ENCODE data around the gene MCEMP1. TPM values are rescaled to one million over a fixed set of nuclear protein-coding genes. Genes with fewer than 3 reads are reported as not detected.

Gene MCEMP1
- total and polyA plus RNA-seq, 2 of the 13 experiments (the other 11 are each of a cell fraction or from before 2014, with no cell fraction given): not detected

DNA sequence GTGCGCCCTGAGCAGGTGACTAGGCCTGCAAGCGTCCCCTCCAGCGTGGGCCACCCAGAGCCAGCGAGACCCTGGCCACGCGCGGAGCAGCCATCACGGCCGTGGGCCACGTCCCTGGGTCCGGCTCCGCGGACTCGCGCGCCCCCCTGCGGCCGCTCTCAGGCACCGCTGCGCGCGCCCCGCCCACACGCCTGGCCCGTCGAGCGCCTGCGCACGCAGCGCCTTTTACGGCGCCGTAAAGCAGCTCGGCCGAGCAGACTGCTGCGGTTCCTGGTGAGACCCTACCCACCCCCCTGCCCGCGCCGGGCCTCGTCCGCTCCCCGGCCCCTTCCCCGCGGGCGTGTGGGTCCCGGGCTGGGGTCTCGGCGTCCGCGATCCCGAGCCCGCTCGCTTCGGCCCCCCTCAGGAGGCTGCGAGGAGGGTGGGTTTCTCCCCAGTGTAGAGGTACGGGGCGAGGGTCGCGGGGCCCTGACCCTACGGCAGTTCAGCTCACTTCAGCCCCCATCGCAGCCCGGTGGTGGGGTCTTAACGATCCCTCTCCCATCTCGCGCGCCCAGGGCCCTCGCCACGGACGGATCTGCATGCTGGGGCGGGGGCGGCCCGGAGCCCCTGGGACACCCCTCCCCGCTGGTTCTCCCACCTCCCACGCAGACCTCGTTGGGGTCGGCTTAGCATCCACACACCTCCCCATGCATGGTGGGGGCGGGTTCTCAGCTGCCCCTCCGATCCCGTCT is 3.9 kb downstream of the MCEMP1 start, which contains the start of gene TRAPPC5 (continued):
- TF ChIP-seq, protein P1, sequence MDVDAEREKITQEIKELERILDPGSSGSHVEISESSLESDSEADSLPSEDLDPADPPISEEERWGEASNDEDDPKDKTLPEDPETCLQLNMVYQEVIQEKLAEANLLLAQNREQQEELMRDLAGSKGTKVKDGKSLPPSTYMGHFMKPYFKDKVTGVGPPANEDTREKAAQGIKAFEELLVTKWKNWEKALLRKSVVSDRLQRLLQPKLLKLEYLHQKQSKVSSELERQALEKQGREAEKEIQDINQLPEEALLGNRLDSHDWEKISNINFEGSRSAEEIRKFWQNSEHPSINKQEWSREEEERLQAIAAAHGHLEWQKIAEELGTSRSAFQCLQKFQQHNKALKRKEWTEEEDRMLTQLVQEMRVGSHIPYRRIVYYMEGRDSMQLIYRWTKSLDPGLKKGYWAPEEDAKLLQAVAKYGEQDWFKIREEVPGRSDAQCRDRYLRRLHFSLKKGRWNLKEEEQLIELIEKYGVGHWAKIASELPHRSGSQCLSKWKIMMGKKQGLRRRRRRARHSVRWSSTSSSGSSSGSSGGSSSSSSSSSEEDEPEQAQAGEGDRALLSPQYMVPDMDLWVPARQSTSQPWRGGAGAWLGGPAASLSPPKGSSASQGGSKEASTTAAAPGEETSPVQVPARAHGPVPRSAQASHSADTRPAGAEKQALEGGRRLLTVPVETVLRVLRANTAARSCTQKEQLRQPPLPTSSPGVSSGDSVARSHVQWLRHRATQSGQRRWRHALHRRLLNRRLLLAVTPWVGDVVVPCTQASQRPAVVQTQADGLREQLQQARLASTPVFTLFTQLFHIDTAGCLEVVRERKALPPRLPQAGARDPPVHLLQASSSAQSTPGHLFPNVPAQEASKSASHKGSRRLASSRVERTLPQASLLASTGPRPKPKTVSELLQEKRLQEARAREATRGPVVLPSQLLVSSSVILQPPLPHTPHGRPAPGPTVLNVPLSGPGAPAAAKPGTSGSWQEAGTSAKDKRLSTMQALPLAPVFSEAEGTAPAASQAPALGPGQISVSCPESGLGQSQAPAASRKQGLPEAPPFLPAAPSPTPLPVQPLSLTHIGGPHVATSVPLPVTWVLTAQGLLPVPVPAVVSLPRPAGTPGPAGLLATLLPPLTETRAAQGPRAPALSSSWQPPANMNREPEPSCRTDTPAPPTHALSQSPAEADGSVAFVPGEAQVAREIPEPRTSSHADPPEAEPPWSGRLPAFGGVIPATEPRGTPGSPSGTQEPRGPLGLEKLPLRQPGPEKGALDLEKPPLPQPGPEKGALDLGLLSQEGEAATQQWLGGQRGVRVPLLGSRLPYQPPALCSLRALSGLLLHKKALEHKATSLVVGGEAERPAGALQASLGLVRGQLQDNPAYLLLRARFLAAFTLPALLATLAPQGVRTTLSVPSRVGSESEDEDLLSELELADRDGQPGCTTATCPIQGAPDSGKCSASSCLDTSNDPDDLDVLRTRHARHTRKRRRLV (CRISPR knock-in tag; IDR thresholded peaks at IDR 0.05): no peak
- TF ChIP-seq ZNF558 (CRISPR knock-in tag; IDR thresholded peaks at IDR 0.05; ENCODE audit: borderline replicate concordance) (peak; percentile 91; the same call in 1 of the 2 replicates), MIER2 (CRISPR knock-in tag; IDR thresholded peaks at IDR 0.05) (no peak), BCL6 (CRISPR knock-in tag; IDR thresholded peaks at IDR 0.05) (0 out of 2 replicates have a peak, but pooled peaks have one; percentile 7), FOXJ3 (CRISPR knock-in tag; IDR thresholded peaks at IDR 0.05; ENCODE audit: borderline replicate concordance) (no peak), ASH2L (IDR thresholded peaks at IDR 0.05; ENCODE audit: insufficient read length, low read depth, low read length) (peak; percentile 26), ZNF552 (CRISPR knock-in tag; IDR thresholded peaks at IDR 0.05; ENCODE audit: borderline replicate concordance) (no peak), HNRNPH1 (optimal IDR thresholded peaks at IDR 0.05; ENCODE audit: low read depth, low read length) (no peak), ZNF768 (CRISPR knock-in tag; IDR thresholded peaks at IDR 0.05) (no peak), TCF12 (IDR thresholded peaks at IDR 0.05) (no peak), TCF12 (CRISPR knock-in tag; IDR thresholded peaks at IDR 0.05) (peak; percentile 59; the same call in 1 of the 2 replicates), HDAC6 (IDR thresholded peaks at IDR 0.05; ENCODE audit: low read depth, low read length) (no peak), JUNB (CRISPR knock-in tag; IDR thresholded peaks at IDR 0.05; ENCODE audit: borderline replicate concordance) (no peak), KMT2A (CRISPR knock-in tag; IDR thresholded peaks at IDR 0.05) (no peak), MBD4 (IDR thresholded peaks at IDR 0.05; ENCODE audit: borderline replicate concordance, low read length) (no peak), RFX5 (IDR thresholded peaks at IDR 0.05; ENCODE audit: low read depth, low read length) (no peak), ZKSCAN5 (CRISPR knock-in tag; IDR thresholded peaks at IDR 0.05) (no peak)
- TF ChIP-seq, protein P2, sequence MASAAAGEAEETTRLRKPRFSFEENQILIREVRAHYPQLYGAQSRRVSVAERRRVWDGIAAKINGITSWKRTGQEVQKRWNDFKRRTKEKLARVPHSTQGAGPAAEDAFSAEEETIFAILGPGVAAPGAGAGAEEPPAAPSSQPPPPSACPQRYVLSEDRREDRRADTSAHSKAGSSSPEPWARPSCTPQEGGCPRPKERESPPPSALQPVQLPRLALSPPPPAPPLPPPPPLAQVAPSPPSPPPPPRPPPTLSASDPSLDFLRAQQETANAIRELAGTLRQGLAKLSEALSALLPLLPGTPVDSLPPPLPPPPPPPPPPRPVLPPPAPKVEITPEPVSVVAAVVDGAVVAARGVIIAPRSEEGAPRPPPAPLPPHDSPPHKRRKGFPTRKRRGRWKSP (CRISPR knock-in tag; IDR thresholded peaks at IDR 0.05): 0 out of 2 replicates have a peak, but pooled peaks have one; percentile 12
- TF ChIP-seq, protein P3, sequence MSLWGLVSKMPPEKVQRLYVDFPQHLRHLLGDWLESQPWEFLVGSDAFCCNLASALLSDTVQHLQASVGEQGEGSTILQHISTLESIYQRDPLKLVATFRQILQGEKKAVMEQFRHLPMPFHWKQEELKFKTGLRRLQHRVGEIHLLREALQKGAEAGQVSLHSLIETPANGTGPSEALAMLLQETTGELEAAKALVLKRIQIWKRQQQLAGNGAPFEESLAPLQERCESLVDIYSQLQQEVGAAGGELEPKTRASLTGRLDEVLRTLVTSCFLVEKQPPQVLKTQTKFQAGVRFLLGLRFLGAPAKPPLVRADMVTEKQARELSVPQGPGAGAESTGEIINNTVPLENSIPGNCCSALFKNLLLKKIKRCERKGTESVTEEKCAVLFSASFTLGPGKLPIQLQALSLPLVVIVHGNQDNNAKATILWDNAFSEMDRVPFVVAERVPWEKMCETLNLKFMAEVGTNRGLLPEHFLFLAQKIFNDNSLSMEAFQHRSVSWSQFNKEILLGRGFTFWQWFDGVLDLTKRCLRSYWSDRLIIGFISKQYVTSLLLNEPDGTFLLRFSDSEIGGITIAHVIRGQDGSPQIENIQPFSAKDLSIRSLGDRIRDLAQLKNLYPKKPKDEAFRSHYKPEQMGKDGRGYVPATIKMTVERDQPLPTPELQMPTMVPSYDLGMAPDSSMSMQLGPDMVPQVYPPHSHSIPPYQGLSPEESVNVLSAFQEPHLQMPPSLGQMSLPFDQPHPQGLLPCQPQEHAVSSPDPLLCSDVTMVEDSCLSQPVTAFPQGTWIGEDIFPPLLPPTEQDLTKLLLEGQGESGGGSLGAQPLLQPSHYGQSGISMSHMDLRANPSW (CRISPR knock-in tag; IDR thresholded peaks at IDR 0.05; ENCODE audit: borderline replicate concordance): no peak
- TF ChIP-seq, protein P4, sequence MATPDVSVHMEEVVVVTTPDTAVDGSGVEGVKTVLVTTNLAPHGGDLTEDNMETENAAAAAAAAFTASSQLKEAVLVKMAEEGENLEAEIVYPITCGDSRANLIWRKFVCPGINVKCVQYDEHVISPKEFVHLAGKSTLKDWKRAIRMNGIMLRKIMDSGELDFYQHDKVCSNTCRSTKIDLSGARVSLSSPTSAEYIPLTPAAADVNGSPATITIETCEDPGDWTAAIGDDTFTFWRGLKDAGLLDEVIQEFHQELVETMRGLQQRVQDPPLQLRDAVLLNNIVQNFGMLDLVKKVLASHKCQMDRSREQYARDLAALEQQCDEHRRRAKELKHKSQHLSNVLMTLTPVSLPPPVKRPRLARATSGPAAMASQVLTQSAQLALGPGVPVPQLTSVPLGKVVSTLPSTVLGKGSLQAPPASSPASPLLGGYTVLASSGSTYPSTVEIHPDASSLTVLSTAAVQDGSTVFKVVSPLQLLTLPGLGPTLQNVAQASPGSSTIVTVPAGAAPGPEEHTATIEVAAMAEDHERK (CRISPR knock-in tag; IDR thresholded peaks at IDR 0.05; ENCODE audit: low read depth): no peak

Measured in HepG2 (cell line).